ENCODE results near the gene PAPPA. TPM values are rescaled to one million over a fixed set of nuclear protein-coding genes. Genes with fewer than 3 reads are reported as not detected.

PAPPA gene
- total RNA-seq, 2 donors from 2014 or later = not detected

DNA sequence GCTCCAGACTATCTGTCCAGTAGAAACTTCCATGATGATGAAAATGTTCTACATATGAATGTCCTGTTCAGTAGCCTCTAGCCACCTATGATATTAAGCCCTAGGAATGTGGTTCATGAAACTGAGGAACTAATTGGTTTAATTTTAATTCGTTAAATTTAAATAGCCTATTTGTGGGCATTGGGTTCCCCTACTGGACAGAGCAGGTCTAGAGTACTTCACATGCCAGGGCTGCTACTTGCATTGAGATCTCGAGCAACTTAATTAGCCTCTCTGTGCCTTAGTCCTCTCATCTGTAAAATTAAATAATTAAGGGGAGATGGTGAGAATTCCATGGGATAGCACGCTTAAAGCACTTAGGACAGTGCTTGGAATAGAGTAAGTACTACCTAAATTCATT lies 160.0 kb downstream of the PAPPA start:
- DNase-seq (no peak), ATAC-seq (replicated peaks in 1 of 2) (no peak)
- H3K36me3 Mint-ChIP-seq (ENCODE audit: insufficient read depth in 2 of 2) = no peaks in the 10 kb centered on the region
- H3K27me3 Mint-ChIP-seq (ENCODE audit: low read depth) = no peaks in the 10 kb centered on the region
- no peak overlapping the region for H3K4me3 Mint-ChIP-seq
- no peak overlapping the region for H3K27ac Mint-ChIP-seq
- no peaks in the 10 kb centered on the region for H3K4me1 Mint-ChIP-seq (ENCODE audit: low read depth)
- H3K9me3 Mint-ChIP-seq = no peaks in the 10 kb centered on the region

DNA sequence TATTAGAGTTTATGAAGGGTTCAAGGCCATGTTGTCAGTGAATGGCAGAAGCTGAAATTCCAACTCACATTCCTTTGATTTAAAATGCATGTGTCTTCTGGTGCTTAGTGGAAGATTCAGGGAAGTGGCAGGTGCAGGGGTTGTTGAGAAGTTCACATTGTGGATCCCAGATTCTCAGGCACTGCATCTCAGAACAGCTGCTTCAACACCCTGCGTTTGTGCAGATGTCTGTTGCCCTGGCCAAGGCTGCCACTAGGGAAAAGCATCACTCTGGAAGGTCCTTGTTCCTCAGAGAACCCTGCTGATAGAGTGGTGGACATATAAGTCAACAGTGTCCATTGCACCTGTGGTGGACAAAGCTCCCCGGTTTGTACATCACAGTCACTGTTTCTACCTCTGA lies 162.7 kb downstream of the PAPPA start:
- Mint-ChIP-seq H3K27ac (no peak overlapping the region), H3K27me3 (ENCODE audit: low read depth) (no peaks in the 10 kb centered on the region), H3K4me3 (no peak overlapping the region), H3K36me3 (ENCODE audit: insufficient read depth in 2 of 2) (no peaks in the 10 kb centered on the region), H3K4me1 (ENCODE audit: low read depth) (no peaks in the 10 kb centered on the region), H3K9me3 (no peaks in the 10 kb centered on the region)
- ATAC-seq (replicated peaks in 1 of 2) (no peak), DNase-seq (no peak)

DNA sequence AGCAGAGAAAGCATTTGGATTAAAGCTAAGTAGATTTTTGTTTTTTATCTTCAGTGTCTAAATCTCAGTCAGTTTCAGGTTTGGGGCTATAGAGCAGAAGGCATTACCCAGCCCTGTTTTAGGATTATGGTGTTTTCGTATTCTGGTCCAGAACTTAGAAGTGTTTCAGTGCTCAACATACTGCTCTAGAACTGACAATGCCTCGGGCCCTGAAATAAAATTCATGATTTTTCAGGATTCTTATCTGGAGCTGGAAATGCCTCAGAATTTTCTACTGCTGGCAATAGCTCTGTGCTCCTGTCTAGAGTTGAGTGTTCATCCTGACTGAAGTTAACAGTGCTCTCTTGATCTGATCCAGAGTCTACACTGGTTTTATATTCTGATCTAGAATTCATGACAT lies 163.9 kb downstream of the PAPPA start:
- Mint-ChIP-seq H3K36me3 (ENCODE audit: insufficient read depth in 2 of 2) (no peaks in the 10 kb centered on the region), H3K27ac (no peak overlapping the region), H3K4me3 (no peak overlapping the region), H3K27me3 (ENCODE audit: low read depth) (no peaks in the 10 kb centered on the region), H3K4me1 (ENCODE audit: low read depth) (no peaks in the 10 kb centered on the region), H3K9me3 (no peaks in the 10 kb centered on the region)
- DNase-seq (no peak), ATAC-seq (replicated peaks in 1 of 2) (no peak)

DNA sequence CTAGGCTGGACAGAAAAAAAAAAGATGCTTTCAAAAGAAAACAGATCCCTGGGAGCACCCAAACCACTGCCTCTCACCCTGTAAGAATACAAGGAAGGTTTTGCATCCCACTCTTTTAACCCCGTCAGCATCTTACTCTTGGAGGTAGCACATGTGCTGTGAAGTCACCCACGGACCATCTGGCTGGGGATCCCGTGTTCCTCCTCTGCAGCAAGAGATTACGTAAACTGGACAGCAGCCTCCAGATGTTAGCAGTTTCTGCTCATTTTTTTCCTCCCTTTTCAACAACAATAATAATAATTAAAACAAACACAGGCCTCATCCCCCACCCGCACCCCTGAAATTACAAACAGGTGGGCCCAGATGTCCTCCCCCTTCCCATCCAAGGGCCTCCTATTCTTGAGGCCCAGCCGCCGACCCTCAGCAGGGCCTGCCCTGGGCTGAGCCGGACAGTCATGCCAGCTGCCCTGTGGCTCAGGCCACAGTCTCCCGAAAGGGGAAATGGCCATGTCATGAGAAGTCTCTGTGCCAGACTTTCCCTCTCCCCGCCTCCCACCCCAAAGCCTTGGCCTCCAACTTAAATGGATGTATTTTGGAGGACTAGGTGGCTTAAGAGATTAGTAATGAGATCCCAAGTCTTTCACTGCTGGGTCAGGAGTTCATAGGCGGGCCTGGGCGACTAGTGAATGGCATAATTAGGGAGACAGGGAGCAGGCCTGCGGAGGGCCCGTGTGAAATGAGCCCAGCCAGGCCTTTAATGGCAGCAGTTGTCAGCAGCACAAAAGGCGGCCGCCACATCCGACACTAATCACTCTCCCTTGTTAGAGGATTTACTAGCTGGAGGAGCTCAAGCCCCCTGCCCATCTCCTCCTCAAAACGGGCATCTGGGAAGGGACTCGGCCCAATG lies 165.1 kb downstream of the PAPPA start:
- Mint-ChIP-seq H3K9me3 (no peaks in the 10 kb centered on the region), H3K27ac (no peak overlapping the region), H3K4me1 (ENCODE audit: low read depth) (no peaks in the 10 kb centered on the region), H3K36me3 (ENCODE audit: insufficient read depth in 2 of 2) (no peaks in the 10 kb centered on the region), H3K4me3 (no peak overlapping the region), H3K27me3 (ENCODE audit: low read depth) (no peaks in the 10 kb centered on the region)
- ATAC-seq (replicated peaks in 1 of 2) = no peak
- no peak for DNase-seq

DNA sequence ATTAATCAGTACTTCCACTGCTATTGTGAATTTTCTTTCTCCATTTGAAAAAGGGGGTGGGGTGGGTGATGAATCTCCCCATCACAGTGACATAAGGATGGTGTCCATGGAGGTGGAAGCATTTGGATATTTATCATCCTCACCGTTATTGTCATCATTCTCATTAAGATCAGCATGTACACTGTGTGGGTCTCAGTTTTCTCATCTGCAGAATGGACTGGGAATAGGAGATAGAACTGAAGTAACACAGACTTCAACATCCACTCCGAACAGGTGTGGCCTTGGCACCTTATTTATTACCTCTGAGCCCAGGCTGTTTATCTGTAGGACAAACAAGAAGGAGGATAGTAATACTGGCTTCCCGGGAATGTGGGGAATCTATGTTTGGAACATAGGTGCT lies 165.9 kb downstream of the PAPPA start:
- Mint-ChIP-seq H3K36me3 (ENCODE audit: insufficient read depth in 2 of 2) (no peaks in the 10 kb centered on the region), H3K27me3 (ENCODE audit: low read depth) (no peaks in the 10 kb centered on the region), H3K4me1 (ENCODE audit: low read depth) (no peaks in the 10 kb centered on the region), H3K9me3 (no peaks in the 10 kb centered on the region), H3K27ac (no peak overlapping the region), H3K4me3 (no peak overlapping the region)
- DNase-seq = no peak
- ATAC-seq (replicated peaks in 1 of 2) = no peak

DNA sequence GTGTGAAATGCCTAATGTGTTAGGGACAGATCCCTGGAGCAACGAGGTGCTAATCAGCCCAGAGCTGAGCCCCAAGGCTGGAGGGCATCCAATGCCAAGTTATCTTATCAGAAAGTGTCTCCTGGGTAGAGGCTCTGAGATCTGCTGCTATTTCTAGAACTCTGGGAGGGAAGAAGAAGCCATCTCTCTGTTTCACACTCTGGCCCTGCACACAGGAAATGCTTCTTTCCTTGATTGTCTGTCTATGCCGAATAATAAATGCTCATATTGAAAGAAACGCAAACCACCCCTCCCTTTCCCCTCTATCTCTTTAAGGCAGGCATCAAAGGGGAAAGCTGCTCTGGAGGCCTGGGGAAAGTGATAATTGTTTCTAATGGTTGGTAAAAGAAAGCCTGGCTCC lies 166.7 kb downstream of the PAPPA start:
- no peak for ATAC-seq (replicated peaks in 1 of 2)

DNA sequence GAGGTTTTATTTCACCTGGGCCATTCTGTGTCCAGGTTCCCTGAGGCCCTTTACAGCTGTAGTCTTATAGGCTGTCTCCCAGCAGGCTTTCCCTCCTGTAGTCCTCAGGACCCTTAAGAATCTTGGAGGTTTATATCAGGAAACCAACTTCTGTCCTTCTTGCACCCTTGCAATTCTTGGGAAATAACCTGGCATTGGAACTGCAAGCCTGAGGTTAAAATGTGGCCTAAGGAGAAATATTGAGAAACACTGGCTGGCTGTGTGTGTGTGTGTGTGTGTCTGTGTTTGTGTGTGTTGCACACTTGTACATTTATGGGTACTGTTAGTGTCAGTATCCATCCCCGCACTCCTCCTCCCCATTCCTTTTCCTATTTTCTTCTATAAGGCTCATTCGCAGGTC lies 168.9 kb downstream of the PAPPA start:
- no peaks in the 10 kb centered on the region for H3K4me1 Mint-ChIP-seq (ENCODE audit: low read depth)
- no peak overlapping the region for H3K4me3 Mint-ChIP-seq
- no peak for DNase-seq
- no peaks in the 10 kb centered on the region for H3K27me3 Mint-ChIP-seq (ENCODE audit: low read depth)
- H3K9me3 Mint-ChIP-seq = peaks cover 0 to 3% of the 10 kb centered on the region in 2 donors
- H3K36me3 Mint-ChIP-seq (ENCODE audit: insufficient read depth in 2 of 2) = no peaks in the 10 kb centered on the region
- ATAC-seq (replicated peaks in 1 of 2) = no peak
- no peak overlapping the region for H3K27ac Mint-ChIP-seq

More for the DNA sequence above, 166.7 kb downstream of the PAPPA start:
- Mint-ChIP-seq H3K4me1 (ENCODE audit: low read depth) (no peaks in the 10 kb centered on the region), H3K36me3 (ENCODE audit: insufficient read depth in 2 of 2) (no peaks in the 10 kb centered on the region), H3K9me3 (no peaks in the 10 kb centered on the region), H3K4me3 (no peak overlapping the region), H3K27ac (no peak overlapping the region), H3K27me3 (ENCODE audit: low read depth) (no peaks in the 10 kb centered on the region)
- DNase-seq = no peak

DNA sequence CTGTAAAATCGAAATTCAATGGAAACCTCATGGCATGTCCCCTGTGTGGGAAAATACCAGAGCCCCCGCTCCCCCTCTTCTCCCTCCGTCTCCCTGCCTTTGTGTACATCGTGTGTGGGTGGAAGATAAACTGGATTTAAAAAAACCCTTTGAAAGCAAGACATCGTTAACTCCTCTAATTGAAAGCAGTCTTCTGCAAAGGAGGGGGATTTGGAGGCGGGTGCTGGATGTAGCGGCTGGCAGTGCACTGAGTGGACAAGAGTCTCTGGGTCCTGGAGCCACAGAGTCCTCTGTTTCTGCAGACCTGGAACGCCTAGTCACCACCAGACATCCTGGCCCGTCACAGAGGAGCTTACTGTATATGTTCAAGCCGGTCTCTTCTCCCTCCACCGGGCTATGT lies 169.4 kb downstream of the PAPPA start:
- DNase-seq (no peak), ATAC-seq (replicated peaks in 1 of 2) (no peak)
- H3K36me3 Mint-ChIP-seq (ENCODE audit: insufficient read depth in 2 of 2) = no peaks in the 10 kb centered on the region
- no peaks in the 10 kb centered on the region for H3K27me3 Mint-ChIP-seq (ENCODE audit: low read depth)
- no peak overlapping the region for H3K27ac Mint-ChIP-seq
- H3K9me3 Mint-ChIP-seq = peaks cover 0 to 3% of the 10 kb centered on the region in 2 donors
- H3K4me3 Mint-ChIP-seq = no peak overlapping the region
- H3K4me1 Mint-ChIP-seq (ENCODE audit: low read depth) = no peaks in the 10 kb centered on the region

DNA sequence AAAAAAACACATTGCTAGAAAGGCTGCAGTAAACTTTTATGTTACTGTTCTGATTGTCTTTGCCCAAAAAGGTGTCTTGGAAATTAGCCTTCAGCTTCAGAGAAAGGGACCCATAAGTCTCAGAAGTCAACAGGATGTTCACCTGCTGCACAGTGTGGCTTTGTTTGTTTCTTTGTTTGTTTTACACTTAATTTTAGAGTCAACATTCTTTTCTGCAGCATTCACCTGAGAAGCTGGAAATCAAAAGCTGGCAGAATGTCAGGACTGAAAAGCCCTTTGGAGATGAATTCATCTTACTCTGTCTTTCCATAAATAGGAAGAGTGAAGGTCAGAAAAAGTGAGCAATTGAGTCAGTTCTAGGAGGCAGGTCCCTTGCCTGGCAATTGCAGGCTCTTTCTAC lies 170.0 kb downstream of the PAPPA start:
- no peak for DNase-seq
- Mint-ChIP-seq H3K27me3 (ENCODE audit: low read depth) (no peaks in the 10 kb centered on the region), H3K4me1 (ENCODE audit: low read depth) (no peaks in the 10 kb centered on the region), H3K4me3 (no peak overlapping the region), H3K9me3 (peaks cover 0 to 3% of the 10 kb centered on the region in 2 donors), H3K27ac (no peak overlapping the region), H3K36me3 (ENCODE audit: insufficient read depth in 2 of 2) (no peaks in the 10 kb centered on the region)
- no peak for ATAC-seq (replicated peaks in 1 of 2)

DNA sequence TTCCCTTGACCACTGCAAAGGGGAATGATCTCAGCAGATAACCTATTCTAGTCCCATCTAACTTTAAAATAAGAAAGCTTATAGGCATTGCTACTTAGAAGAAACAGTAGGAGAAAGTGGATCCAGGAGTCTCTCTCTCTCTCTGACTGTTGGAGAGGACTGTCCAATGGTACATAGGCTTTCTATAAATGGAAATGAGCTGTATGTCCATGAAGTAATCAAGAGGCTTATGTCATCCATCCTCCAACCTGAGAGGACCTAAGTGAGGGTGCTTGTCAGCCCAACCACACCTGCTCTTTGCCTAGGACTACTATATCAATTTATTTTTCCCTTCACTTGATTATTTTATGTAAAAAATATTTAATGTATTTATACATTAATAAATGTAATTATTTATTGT lies 172.3 kb downstream of the PAPPA start:
- H3K36me3 Mint-ChIP-seq (ENCODE audit: insufficient read depth in 2 of 2) = no peaks in the 10 kb centered on the region
- ATAC-seq (replicated peaks in 1 of 2) (no peak), DNase-seq (no peak)
- no peak overlapping the region for H3K4me3 Mint-ChIP-seq
- no peaks in the 10 kb centered on the region for H3K27me3 Mint-ChIP-seq (ENCODE audit: low read depth)
- H3K4me1 Mint-ChIP-seq (ENCODE audit: low read depth) = no peaks in the 10 kb centered on the region
- H3K27ac Mint-ChIP-seq = no peak overlapping the region
- peaks cover 3 to 5% of the 10 kb centered on the region in 2 donors for H3K9me3 Mint-ChIP-seq

DNA sequence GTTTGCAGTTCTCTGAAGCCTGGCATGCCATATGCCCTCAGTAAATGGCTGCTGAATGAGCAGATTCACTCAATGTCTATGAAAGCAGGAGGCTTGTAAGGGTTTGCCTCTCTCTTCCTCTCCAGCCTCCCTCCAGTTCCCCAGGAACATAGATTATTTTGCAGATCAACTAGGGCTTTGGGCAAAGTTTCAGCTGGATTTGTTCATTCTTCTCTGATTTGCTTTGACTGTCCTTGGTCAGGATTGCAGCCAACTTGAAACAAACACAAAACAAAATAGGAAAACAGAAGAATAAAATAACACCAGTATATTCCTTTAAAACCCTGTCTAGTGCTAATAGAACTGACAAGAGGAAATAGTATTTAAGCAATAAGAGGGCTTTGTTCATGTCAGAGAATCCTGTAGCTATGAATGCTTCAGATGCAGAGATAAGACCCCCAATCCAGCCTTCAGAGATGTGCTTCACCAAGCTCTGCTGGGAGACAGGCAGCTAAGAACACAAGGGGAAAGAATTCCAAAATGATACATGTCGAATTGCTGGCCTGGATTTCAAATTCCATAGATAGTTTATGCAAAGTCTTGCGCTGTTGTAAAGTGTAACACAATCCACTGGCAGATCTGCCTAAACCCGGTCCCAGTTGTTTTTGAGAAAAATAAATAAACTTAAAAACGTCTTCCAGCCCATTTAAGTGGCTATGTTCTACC lies 174.3 kb downstream of the PAPPA start:
- Mint-ChIP-seq H3K9me3 (peaks cover 3 to 5% of the 10 kb centered on the region in 2 donors), H3K4me1 (ENCODE audit: low read depth) (no peaks in the 10 kb centered on the region), H3K27ac (no peak overlapping the region), H3K27me3 (ENCODE audit: low read depth) (peaks cover 6% of the 10 kb centered on the region), H3K4me3 (no peak overlapping the region), H3K36me3 (ENCODE audit: insufficient read depth in 2 of 2) (no peaks in the 10 kb centered on the region)
- DNase-seq = no peak
- ATAC-seq (replicated peaks in 1 of 2) = no peak

DNA sequence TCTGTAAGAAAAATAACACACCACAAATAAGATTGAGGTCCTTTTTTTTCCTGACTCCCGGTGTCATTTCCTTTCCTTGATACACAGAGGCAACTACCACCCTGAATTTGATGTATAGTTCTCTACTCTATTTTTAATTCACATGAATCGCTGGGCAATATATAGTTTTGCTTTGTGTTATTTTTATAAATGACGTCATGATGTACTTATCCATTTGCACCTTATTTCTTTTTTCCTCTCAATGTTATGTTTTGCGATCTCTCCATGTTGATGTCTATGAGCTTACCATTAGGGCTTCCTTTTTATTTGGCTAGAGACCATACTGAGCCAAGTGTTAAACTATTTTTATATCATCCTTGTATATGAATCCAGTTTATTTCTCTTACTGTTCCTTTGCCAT lies 175.9 kb downstream of the PAPPA start:
- no peaks in the 10 kb centered on the region for H3K4me1 Mint-ChIP-seq (ENCODE audit: low read depth)
- H3K27me3 Mint-ChIP-seq (ENCODE audit: low read depth) = peaks cover 6% of the 10 kb centered on the region
- H3K27ac Mint-ChIP-seq = no peak overlapping the region
- H3K36me3 Mint-ChIP-seq (ENCODE audit: insufficient read depth in 2 of 2) = no peaks in the 10 kb centered on the region
- no peak overlapping the region for H3K4me3 Mint-ChIP-seq
- ATAC-seq (replicated peaks in 1 of 2) (no peak), DNase-seq (no peak)
- H3K9me3 Mint-ChIP-seq = peaks cover 3 to 5% of the 10 kb centered on the region in 2 donors

DNA sequence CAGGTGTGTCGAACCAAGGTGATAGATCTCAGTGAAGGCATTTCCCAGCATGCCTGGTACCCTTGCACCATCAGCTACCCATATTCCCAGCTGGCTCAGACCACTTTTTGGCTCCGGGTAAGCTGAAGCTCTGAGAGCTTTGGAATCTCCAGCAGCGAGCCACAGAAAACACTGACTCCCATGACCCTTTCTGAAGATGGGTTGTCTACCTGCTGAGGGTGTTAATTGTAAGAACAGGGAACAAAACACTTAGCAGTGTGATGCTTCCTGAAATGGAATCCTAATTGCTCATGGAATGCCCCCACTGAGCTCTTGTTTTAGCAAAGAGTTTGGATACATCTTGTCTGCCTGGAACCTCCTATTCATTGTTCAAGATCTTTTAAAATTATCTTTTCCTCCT lies 177.7 kb downstream of the PAPPA start:
- no peak for ATAC-seq (replicated peaks in 1 of 2)
- H3K4me1 Mint-ChIP-seq (ENCODE audit: low read depth) = no peaks in the 10 kb centered on the region
- no peaks in the 10 kb centered on the region for H3K36me3 Mint-ChIP-seq (ENCODE audit: insufficient read depth in 2 of 2)
- H3K4me3 Mint-ChIP-seq = no peak overlapping the region
- H3K27ac Mint-ChIP-seq = no peak overlapping the region
- peaks cover 6% of the 10 kb centered on the region for H3K27me3 Mint-ChIP-seq (ENCODE audit: low read depth)
- DNase-seq = no peak
- H3K9me3 Mint-ChIP-seq = peaks cover 3 to 5% of the 10 kb centered on the region in 2 donors

Measured in activated T-cell treated with anti-CD3 and anti-CD28 coated beads, Interleukin-2, amount 50 U/mL, for 72 hours (primary cell).